Omental fat pad (tissue), 4 donors: Measurements from ENCODE around the gene CUEDC2. TPM values are rescaled to one million over a fixed set of nuclear protein-coding genes. Genes with fewer than 3 reads are reported as not detected.

ENCODE experiments used
- ATAC-seq: fragments of 150-250 bp; one replicate; pipeline ENCODE4 v1.9.1; 2016; ENCODE audit warnings: mild to moderate bottlenecking, moderate library complexity; ENCODE audit not compliant: low FRiP score
- DNase-seq: peaks from one replicate; pipeline ENCODE4 v3.0.0-alpha.2; 2019; ENCODE audit warnings: low spot score
- CTCF ChIP-seq, 3 donors: fragments of 450-650 bp; IDR thresholded peaks; one replicate each; pipeline ENCODE4 v1.5.1; 2016 to 2017; ENCODE audit warnings: antibody characterized with exemption in 3 of 3, mild to moderate bottlenecking in 3 of 3, moderate library complexity in 2 of 3
- total RNA-seq, 4 donors: library from RNA; depleted of rRNA; stranded (reverse); fragments of >200 nt; gene quantifications; one replicate each; pipeline ENCODE4 v1.1.0, GENCODE V29; 2016

The CUEDC2 gene
- total RNA-seq, 4 donors from 2014 or later = 41.1 to 51.6 (median 47.2) TPM

GRCh38 chr10:102414749-102415148 is 17.6 kb downstream of the CUEDC2 start:
- DNase-seq = no peak
- no peak for ATAC-seq
- TF ChIP-seq CTCF (IDR thresholded peaks at IDR 0.05) = no peak

- DNase-seq = no peak
- no peak for ATAC-seq
- TF ChIP-seq CTCF (IDR thresholded peaks at IDR 0.05) = no peak
Measured at GRCh38 chr10:102413806-102414561, 18.4 kb downstream of the CUEDC2 start.

GRCh38 chr10:102413053-102413705 is 19.2 kb downstream of the CUEDC2 start:
- DNase-seq (no peak), ATAC-seq (no peak)
- no peak for TF ChIP-seq CTCF (IDR thresholded peaks at IDR 0.05)

- no peak for DNase-seq
- no peak for ATAC-seq
- no peak for TF ChIP-seq CTCF (IDR thresholded peaks at IDR 0.05)
Measured at GRCh38 chr10:102412293-102412692, 20.1 kb downstream of the CUEDC2 start.

- no peak for ATAC-seq
- no peak for TF ChIP-seq CTCF (IDR thresholded peaks at IDR 0.05)
- no peak for DNase-seq
Measured at GRCh38 chr10:102411341-102412255, 20.8 kb downstream of the CUEDC2 start.

GRCh38 chr10:102410429-102411073 is 21.8 kb downstream of the CUEDC2 start:
- ATAC-seq = no peak

More at GRCh38 chr10:102410429-102411073, 21.8 kb downstream of the CUEDC2 start:
- no peak for DNase-seq
- TF ChIP-seq CTCF (IDR thresholded peaks at IDR 0.05) = no peak
